NCI-H2081 (cell line): ENCODE measurements around the gene PTGS2.

ENCODE experiments used
- DNase-seq, 2 experiments: peaks; one replicate each; lab custom pipeline; 2025; lab: John Stamatoyannopoulos, UW

PTGS2 gene

DNA sequence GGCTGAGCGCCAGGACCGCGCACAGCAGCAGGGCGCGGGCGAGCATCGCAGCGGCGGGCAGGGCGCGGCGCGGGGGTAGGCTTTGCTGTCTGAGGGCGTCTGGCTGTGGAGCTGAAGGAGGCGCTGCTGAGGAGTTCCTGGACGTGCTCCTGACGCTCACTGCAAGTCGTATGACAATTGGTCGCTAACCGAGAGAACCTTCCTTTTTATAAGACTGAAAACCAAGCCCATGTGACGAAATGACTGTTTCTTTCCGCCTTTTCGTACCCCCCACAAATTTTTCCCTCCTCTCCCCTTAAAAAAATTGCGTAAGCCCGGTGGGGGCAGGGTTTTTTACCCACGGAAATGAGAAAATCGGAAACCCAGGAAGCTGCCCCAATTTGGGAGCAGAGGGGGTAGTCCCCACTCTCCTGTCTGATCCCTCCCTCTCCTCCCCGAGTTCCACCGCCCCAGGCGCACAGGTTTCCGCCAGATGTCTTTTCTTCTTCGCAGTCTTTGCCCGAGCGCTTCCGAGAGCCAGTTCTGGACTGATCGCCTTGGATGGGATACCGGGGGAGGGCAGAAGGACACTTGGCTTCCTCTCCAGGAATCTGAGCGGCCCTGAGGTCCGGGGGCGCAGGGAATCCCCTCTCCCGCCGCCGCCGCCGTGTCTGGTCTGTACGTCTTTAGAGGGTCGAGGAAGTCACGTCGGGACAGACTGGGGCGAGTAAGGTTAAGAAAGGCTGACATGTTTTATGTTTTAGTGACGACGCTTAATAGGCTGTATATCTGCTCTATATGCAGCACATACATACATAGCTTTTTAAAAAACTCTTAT lies at the start of gene PTGS2:
PTGS2 (minus strand) TSS at position 179 of the 817 bp plus-strand sequence; CDS start at position 46, 133 bp downstream.
- DNase-seq, result peak; percentile 84 to 85

DNA sequence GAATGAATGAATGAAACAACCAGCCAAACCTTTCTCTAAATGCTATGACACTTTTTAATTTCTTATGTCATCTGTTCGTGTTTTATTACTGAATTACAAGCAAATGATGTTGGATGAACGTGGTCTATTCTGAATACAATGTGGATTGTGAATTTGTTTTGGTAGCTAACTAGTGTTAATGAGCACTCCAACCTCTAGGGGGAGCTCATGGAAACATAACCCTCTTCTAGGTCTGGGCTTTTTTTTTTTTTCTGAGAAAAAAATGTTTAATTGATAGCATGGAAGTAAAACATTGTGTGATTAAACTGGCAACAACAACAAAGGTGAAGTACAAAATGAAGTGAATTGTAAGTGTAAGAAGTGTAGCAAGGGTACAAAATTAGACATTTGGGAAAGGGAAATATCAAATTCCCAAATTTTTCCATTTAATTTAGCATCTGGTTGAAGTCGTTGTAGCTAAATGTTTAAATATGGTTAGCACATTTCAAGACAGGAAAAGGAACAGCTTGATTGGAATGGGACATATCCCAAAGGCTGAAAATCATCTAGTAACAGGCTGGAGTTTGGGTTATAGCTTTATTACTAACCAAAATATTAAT lies 42.6 kb upstream of the PTGS2 start:
- DNase-seq, result peak; percentile 19 to 31

DNA sequence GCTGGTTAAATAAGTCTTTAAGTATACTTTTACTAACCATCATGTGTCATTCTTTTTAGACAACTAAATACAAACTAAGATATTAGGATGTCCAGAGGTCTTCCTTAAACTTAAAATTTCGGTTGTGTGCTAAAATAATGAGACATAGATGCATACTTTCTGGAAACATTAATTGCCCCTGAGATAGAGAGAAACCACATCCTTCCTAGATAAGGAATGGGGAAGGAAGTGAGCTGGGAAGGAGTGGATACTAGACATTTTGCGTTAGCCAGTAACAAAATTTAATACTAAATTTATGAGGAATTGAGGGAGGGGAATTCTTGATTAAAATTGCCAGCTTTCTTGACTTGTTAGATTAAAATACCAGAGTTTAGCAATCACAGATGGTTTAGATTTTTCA lies 37.1 kb upstream of the PTGS2 start:
- no peak for DNase-seq

DNA sequence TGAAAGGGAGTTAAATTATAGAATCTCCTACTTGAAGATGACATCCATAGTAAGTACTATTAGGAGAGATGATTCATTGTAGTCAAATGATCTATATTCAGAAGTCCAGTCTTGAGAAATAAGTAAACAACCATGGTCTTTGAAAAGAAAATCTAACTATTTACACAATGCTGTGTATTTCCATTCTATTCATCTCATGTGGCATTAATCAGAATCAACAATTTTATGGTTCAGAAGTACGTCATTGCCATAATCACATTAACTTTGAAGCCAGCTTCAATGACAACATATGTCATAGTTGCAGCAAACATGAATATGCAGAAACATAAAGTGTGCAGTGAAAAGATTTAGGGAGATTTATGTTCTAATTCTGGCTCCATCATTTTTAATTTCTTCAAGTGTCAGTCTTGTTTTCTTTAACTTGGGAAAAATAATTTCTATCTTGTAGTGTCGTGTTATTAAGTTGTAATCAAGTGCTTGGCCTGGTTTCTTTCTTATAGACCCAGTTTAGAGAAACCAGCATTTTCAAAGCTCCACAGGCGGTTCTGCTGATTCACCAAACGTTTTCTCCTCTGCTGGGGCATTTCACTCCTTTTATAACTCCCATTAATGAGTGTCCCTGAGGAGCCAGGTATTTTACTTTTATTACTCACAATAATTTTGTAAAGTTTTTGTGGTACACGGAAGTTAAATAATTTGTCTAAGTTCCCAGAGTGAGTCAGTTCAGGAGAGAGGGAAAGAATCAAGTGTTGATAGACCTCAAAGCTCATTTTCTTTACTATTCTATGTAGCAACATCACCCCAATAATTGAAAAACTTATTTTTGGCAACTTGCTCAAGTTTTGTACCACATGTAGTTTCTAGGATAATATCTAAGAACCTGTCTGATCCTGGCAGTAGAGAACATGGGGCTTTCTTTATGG lies 35.9 kb upstream of the PTGS2 start:
- no peak for DNase-seq

DNA sequence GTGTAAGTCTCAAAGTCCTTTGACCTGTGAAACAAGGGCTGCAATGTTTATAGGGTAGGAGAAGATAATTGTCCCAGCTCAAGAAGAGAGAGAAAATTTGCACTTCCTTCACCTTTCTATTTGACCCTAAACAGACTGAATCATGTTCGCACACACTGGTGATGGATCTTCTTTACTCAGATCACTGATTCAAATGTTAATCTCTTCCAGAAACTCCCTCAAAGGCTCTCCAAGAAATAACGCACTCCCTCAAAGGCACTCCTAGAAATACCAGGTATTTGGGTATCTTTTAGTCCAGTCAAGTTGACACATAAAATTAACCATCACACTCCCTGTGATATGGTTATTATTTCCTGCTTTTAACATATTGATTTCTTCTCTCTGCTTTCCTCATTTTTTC lies 30.5 kb upstream of the PTGS2 start:
- DNase-seq, result no peak

DNA sequence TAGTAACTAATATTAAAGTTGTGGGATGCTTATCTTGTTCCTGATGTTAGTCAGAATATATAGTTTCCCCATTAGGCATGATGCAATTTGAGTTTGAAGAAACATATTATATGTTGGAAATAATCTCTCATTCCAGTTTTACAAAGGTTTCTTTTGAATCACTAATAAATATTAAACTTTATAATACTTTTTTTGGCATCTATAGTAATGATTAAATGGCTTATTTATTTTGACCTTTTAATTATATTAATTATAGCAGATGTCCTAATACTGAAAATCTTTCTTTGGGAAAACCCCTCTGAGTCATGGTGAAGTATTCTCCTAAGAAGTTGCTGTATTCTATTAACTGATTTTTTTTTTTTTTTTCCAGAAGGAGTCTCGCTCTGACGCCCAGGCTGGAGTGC lies 28.5 kb upstream of the PTGS2 start:
- DNase-seq, result no peak

DNA sequence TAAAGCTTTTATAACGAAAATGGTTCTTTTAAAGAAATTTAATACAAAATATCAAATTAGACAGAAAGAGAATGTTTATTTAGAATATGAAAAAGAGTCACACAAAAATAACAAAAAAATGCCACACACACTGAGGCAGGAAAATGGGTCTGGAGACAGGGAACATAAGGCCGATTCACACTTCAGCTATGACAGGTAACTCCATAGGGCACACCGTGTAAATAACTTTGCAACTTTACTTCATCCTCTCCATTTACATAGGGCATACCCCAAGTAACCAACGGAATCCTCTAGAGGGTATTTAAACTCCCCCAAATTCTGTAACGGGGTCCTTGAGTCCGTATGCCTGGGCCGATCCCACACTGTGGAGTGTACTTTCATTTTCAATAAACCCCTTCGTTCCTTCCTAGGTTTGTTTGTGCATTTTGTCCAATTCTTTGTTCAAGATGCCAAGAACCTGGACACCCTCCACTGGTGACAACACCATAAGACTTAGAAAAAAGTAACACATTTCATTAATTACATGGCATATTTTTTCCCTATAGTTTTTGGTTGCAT lies 23.1 kb upstream of the PTGS2 start:
- DNase-seq, result no peak

DNA sequence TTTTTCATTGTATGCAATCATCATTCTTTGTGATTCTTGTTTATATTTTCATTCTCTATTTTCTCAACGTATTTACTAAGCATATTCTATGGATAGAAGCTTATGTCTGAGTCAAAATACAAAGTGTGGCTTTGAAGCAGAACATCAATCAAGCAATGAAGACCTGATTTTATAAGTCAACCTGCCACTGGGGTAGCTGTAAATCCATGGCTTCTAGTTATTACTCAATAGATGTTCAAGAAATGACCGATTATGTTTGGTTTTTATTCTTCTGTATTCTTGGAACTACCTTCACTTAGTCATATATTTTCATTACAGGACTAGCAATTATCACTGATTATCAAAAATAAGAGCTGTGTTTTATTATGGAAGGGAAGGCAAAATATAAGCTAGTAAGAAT lies 20.5 kb upstream of the PTGS2 start:
- no peak for DNase-seq

DNA sequence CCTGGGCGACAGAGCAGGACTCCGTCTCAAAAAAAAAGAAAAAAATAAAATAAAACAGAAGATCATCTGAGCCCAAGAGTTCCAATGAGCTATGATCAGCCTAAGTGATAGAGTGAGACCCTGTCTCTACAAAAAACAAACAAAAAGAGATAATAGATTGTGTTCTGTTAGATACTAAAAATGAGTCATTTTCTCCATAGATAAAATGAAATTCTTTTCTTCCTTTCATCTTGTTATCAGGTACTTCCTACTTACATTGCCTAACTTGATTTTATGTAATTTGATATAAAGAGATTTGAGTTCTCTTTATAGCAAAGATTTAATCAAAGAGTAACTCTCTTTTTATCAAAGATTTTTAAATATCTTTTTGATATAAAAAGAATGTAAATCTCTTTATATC lies 19.3 kb upstream of the PTGS2 start:
- DNase-seq, result no peak

DNA sequence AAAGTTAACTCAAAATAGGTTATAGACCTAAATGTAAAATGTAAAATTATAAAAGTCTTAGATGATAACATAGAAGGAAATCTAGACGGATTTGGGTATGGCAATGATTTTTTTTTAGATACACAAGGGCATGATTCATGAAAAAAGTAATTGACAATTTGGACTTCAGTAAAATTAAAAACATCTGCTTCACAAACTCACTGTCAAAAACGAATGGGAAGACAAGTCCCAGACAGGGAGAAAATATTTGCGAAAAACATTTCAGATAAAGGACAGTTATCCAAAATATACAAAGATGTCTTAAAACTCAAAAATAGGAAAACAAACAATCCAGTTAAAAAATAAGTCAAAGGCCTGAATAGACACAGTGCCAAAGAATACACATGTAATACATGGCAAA lies 9.7 kb upstream of the PTGS2 start:
- no peak for DNase-seq

DNA sequence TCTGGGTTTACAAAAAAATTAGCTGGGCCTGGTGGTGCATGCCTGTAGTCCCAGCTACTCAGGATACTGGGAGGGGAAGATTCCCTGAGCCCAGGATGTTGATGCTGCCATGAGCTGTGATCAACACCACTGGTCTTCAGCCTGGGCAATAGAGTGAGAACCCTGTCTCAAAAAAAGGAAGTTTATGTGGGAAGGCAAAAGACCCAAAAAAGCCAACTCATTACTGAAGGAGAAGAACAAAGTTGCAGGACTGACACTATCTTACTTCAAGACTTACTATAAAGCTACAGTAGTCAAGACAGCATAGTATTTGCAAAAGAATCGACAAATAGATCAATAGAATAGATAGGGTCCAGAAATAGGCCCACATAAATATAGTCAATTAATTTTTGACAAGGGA lies 9.2 kb upstream of the PTGS2 start:
- DNase-seq, result no peak

DNA sequence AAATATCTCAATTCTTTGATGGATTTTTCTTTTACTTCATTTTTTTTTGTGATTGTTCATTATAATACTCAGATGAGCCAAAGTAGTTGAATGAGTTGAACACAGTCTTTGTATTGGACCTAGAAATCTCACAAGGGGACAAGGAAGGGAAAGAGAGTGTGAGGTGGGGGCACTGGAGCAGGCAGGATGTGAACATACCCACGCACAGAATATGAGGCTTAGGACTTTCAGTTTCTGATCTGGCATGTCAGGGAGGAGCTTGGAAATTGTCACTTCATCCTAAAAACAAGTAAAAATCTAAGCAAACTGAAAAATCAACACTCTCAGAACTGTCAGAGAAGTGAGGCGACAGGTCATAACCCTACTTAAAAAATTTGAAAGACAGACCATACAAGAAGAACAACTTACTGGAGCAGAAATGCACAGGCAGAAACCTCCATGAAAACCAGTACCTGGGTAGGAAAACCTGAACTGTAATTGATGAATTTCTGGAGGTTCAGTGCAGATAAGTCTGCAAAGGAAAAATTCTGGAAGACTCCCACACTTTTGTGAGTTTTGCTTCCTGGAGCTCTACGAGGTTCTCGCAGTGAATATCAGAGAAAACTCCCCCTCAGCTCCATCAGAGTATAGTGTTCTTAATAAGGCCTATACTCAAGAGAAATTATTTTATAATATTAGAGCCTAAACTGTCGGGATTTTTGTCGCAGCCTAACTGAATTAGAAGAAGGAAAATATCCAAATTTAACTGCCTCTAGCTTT lies 3.6 kb upstream of the PTGS2 start:
- no peak for DNase-seq

DNA sequence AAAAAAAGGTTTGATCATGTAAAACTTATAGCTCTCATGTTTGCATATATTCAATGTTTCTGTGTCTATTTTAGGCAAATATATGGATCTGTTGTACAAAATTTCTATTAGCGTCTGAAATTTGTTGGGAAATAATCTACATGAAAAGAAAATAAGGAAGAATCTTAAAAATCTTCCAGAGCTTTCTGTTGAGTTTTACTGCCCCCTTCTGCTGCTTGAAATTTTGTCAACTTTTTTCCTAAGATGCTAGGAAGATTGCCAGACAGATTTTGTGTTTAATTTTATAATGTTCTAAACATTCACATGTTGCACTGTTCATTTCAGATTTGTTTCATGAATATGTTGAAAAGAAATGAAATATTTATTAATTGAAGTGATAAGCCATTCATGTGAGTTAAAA lies 2.5 kb upstream of the PTGS2 start:
- no peak for DNase-seq

DNA sequence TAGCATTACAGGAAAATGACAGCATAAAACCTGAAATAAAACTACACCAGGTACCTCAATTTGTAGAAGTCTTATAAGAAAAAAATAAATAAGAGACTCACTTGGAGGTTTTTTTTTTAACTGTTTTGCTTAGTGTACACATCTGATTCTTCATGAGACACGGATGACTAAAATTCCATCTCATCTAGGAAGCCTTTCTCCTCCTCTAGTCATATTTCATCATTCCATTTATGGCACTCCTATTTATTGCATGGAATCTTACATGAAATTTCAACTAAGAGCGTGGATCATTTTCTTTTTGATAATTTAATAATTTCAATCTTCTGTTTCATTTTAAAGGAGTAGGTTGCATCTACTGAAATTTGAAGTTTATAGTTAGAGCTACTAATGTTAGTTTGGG lies 1.6 kb upstream of the PTGS2 start:
- no peak for DNase-seq

DNA sequence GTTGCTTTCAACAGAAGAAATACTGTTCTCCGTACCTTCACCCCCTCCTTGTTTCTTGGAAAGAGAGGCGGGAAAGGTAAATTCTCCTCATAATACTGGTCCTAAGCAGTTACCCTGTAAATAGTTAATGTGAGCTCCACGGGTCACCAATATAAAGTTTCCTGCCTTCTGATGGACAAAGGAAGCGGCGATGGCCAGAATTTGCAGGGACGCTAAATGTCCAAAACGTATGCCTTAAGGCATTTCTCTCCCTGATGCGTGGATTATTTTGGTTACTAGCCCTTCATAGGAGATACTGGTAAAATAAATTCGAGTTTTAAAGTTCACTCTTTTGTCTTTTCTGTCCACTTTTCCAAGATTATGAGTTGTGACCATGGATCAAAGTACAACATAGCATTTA lies 898 bp upstream of the PTGS2 start:
- DNase-seq, result no peak

DNA sequence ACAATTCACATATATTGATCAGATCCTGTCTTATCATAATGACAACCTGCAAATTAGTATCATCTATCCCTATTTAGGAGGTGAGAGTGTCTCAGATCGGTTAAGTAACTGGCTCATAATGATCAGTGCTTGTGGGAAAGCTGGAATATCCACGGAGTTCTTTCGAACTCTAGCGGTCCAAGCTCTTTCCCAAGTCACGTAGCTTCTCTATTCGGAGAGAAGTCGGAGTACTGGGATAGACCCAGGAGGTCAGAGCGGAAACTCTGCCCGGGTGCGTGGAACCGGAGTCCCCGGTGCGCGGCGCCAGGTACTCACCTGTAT lies 339 bp downstream of the PTGS2 start:
- no peak for DNase-seq

DNA sequence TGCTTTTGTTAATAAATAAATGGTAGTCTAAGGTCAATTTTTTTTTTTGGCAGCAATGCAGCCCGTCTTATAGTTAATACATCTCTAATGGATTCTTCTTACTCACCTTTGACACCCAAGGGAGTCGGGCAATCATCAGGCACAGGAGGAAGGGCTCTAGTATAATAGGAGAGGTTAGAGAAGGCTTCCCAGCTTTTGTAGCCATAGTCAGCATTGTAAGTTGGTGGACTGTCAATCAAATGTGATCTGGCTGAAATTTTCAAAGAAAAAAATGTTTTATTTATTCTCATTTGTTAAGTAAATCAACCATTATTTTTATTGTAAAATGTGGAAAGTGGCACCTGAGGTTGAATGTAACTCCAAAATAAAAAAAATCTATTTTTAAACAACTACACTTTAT lies 2.1 kb downstream of the PTGS2 start:
- DNase-seq, result no peak

DNA sequence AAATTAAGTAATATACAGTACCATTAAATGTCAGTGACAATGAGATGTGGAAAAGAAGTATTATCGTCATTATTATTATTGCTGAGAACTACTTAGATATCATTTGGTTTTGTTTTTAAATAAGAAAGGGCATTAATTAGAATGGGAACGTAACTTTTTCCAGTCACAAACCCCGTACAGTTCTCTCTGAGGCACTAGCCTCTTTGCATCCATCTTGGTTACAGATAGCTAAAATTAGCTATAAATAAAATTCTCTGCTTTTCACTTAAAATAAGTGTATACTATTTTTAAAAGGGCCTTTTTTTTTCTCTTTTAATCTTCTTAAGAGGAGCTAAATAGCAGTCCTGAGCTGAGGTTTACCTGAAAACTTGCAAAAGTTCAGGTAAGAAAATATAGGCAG lies 7.6 kb downstream of the PTGS2 start:
- DNase-seq, result no peak

DNA sequence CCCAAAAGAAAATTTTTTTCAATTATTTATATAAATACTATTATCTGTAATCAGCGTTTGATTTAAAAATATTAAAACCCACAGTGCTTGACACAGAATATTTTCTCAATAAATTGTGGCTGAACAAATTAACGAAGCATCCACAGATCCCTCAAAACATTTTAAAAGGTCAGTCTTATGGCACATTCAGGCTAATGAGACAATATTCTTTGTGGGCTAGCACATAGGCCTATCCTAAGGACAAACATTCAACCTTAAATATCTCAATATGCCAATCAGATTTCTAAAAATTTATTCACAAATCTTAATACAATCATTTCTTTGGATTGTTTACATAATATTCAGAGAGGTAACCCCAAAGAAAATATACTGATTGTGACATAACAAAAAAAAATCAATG lies 8.1 kb downstream of the PTGS2 start:
- DNase-seq, result no peak

DNA sequence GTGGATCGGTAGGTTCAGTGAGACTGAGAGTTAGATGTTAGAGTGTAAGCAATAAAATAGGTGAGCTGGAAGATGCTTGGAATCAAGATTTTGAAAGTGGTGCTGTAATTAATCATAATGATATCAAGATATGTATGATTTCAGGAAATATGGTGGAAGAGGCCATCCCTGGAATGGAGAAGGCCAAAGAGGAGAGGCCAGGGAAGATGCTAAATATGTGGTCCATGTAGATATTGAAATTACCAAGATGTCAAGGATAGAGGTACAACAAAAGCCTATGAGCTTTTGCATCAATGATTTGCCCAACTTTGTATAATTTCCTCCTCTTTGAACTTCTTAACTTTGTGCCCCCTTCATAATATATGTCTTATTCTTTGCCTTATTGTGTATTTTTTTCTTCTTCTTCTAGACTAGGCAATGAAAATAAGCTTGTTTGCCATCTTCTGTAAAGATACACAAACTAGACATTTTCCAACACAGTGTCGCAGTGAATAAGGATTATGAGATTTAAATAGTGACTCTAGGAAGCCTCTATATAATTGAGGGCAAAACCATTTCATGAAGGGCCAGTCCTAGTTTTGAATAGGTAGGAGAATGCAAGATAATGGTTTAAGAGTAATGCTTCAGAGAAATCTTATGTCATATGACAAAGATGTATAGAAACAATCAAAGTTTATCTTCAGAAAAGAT lies 8.9 kb downstream of the PTGS2 start:
- DNase-seq, result no peak
